ENCODE measurements around the gene MIEF1. TPM values are rescaled to one million over a fixed set of nuclear protein-coding genes. Genes with fewer than 3 reads are reported as not detected.

MIEF1 gene
- total RNA-seq, 1 donor from 2014 or later: 16.1 TPM

- no peak for ATAC-seq
- no peak for DNase-seq
- intact Hi-C loops (cut with micrococcal nuclease): no loop called here
Observed at GRCh38 chr22:39469681-39470450, 32.2 kb upstream of the MIEF1 start.

DNA sequence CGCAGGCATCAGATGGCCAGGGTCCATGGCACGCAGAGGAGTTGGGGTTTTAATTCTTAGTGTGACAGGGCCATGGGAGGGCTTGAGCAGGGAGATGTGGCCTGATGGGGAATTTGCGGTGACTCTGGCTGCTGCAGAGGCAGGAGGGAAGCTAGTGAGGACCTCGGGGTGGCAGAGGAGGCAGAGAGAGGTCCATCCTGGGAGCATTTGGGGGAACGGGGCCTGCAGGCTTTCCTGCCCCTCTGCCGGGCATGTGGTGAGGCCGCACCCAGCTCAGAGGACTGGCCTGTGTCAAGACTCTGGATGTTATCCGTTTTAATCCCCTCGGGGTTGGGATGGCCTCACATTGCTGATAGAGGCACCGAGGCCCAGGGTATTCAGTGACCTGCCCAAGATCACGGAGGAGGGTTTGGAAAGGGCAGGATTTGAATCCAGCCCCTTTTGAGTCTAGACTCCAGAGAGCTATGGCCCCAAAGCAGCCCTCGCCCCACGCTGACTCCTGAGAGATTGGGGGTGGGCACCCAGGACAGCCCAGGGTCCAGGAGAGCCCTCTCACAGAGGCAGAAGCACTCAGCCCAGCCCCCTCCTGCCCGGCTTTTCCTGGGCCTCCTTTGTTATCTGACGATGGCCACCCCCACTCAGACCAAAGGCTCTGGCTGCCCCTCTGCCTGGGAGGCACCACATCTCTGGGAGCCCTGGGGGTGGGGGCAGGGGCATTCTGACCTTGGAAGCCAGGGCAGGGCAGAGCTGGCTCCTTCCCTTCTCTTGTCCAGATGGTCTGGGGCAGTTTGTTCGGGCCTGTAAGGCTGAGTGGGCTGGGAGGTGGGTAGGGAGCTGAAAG is 31.4 kb upstream of the MIEF1 start:
- ATAC-seq (no peak), DNase-seq (no peak)
- intact Hi-C loops (cut with micrococcal nuclease): no loop called here

- DNase-seq: peak; percentile 52
Observed at GRCh38 chr22:39471381-39472141, 30.5 kb upstream of the MIEF1 start.

GRCh38 chr22:39472570-39473556 is 29.2 kb upstream of the MIEF1 start:
- intact Hi-C loops (cut with micrococcal nuclease): no loop called here
- DNase-seq: no peak
- no peak for ATAC-seq

More at GRCh38 chr22:39471381-39472141, 30.5 kb upstream of the MIEF1 start:
- intact Hi-C loops (cut with micrococcal nuclease): no loop called here
- ATAC-seq: peak; percentile 64

- no peak for ATAC-seq
Observed at GRCh38 chr22:39473851-39474250, 28.2 kb upstream of the MIEF1 start.

GRCh38 chr22:39474351-39475111 is 27.6 kb upstream of the MIEF1 start:
- ATAC-seq (no peak), DNase-seq (no peak)
- intact Hi-C loops (cut with micrococcal nuclease): no loop called here

More at GRCh38 chr22:39473851-39474250, 28.2 kb upstream of the MIEF1 start:
- intact Hi-C loops (cut with micrococcal nuclease): no loop called here
- DNase-seq: no peak

DNA sequence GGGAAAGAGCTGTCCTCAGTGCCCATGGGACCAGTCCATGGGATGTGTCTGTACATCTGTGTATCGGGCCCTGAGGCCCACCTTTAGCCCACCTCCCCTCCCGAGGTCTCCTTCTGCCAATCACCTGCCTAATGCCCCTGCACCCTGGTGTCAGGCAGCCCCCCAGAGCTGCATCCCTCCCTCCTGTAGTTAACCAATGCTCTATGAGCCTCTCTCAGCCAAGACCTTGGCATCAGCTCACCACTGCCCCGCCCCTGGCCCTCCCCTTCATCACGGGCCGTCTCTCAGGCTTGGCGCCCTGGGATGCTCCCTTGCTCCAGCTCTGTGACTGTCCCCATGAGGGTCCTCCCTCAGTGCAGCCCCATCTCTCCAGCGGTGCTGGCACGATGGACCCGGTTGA is 26.8 kb upstream of the MIEF1 start:
- ATAC-seq: peak; percentile 7
- DNase-seq: no peak
- intact Hi-C loops (cut with micrococcal nuclease): no loop called here

DNA sequence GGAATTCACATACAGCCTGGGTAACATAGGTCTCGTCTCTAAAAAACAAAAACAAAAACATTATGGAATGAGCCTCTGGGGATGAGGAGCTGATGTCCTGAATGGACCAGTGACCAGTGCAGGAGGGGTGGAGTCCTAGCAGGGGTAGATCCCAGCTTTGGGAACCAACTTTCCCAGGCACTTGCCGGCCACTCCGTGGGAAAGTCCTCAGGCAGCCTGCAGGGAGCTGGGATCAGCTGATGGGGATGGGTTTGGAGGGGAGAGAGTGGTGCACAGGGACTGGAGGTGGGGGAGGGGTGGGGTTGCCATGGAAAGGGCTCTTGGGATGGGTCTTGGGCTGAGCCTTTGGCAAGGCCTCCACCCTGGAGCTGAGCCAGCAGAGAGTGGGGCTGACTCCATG is 26.2 kb upstream of the MIEF1 start:
- ATAC-seq: peak; percentile 38
- intact Hi-C loops (cut with micrococcal nuclease): no loop called here
- DNase-seq: peak; percentile 40

DNA sequence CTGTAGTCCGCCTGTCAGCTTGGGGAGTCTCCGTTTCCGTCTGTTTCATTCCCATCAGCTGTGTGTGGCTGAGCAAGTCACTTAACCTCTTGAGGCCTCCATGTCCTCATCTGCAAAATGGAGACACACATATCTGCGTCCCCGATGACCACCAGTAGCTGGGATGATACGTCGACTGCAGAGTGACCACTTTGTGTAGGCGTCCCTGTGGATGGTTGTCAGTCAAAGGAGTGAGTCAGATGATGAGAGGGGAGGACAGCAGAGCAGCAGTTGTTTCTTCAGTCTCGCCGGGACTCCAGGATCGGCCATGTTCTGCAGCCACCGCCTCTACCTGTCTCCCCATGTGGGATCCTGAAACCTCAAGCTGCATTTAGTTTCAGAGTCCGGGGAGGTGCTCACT is 25.4 kb upstream of the MIEF1 start:
- intact Hi-C loops (cut with micrococcal nuclease): no loop called here
- DNase-seq: no peak
- ATAC-seq: no peak

- ATAC-seq (no peak), DNase-seq (no peak)
- intact Hi-C loops (cut with micrococcal nuclease): no loop called here
Observed at GRCh38 chr22:39477542-39477941, 24.5 kb upstream of the MIEF1 start.

DNA sequence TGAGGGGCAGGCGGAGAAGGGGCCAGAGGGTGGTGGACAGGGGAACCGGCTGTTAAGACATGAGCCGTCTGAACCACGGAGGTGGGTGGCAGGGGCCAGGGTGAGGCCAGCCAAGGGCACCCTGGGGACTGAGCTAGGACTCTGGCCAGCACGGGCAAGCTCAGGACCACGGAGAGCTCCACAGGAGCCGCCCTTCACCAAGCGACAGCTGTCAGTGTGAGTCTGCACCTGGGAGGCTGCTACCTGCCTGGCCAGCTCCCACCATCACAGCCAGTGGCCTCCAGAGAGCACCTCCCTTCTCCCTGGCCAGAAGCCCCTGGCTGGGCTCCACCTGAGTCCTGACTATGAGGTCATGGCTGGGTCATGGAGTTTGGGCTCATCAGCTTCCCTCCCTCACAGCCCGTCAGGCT is 23.6 kb upstream of the MIEF1 start:
- DNase-seq: peak; percentile 59
- peak; percentile 65 for ATAC-seq
- intact Hi-C loops (cut with micrococcal nuclease): no loop called here

GRCh38 chr22:39479254-39479653 is 22.8 kb upstream of the MIEF1 start:
- DNase-seq: no peak
- intact Hi-C loops (cut with micrococcal nuclease): no loop called here

GRCh38 chr22:39480557-39480956 is 21.5 kb upstream of the MIEF1 start:
- no peak for ATAC-seq
- intact Hi-C loops (cut with micrococcal nuclease): no loop called here
- no peak for DNase-seq

More at GRCh38 chr22:39479254-39479653, 22.8 kb upstream of the MIEF1 start:
- ATAC-seq: no peak

DNA sequence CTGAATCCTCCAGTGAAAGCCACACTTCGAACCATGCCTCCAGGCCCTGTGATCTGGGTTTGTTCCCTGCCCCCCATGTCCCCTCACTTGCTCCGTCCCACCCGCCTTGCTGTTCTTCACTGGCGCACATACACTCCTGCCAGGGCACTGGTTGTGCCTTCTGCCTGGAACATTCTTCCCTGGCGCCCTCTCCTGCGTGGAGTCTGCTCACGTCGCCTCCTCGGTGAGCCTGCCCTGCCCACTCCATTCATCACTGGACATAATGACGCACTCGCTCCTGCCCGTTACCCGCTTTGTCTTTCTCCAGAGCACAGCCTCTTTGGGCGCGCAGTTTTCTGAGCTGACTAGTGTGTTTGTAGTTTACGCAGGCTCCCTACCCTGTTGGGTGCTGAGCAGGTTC is 21.0 kb upstream of the MIEF1 start:
- DNase-seq (no peak), ATAC-seq (no peak)
- intact Hi-C loops (cut with micrococcal nuclease): no loop called here

DNA sequence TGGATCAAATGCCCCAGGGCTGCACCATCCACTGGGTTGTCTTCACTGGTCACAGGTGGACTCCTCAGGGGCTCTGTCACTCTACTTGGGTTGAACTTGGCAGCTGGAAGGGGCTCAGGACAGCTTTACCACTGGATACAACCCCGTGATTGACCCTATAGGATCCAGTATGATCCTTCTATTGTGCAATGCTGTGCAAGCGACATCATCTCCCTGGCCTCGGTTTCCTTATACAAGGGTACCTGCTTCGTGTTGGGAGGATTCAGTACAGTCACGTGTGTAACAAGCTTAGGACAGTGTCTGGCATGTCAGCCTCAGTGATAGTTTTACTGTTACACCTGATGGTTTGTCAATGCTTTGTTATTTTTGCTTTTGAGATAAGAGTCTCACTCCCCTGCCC is 20.5 kb upstream of the MIEF1 start:
- no peak for ATAC-seq
- no peak for DNase-seq
- intact Hi-C loops (cut with micrococcal nuclease): no loop called here

- ATAC-seq: no peak
- intact Hi-C loops (cut with micrococcal nuclease): no loop called here
- DNase-seq: no peak
Observed at GRCh38 chr22:39482768-39483167, 19.3 kb upstream of the MIEF1 start.

GRCh38 chr22:39486951-39487825 is 14.9 kb upstream of the MIEF1 start:
- intact Hi-C loops (cut with micrococcal nuclease): no loop called here
- ATAC-seq (peak; percentile 34), DNase-seq (peak; percentile 48)
